Measurements from ENCODE around the gene PARVB.
"Not testable (repeated sequence)": the region's sequence is repeated elsewhere in the genome, so short reads cannot be mapped to it uniquely, and the experiment has no call there.

PARVB gene

GRCh38 chr22:43999378-43999777 is 24.7 kb upstream of the PARVB start:
- no peak for DNase-seq

- no peak for DNase-seq
These were observed 24.0 kb upstream of the PARVB start for GRCh38 chr22:44000123-44000522.

GRCh38 chr22:44001521-44001920 is 22.6 kb upstream of the PARVB start:
- DNase-seq: no peak

- DNase-seq: no peak
These were observed 21.8 kb upstream of the PARVB start for GRCh38 chr22:44002324-44002723.

GRCh38 chr22:44002997-44003396 is 21.1 kb upstream of the PARVB start:
- DNase-seq: no peak

- no peak for DNase-seq
These were observed 20.5 kb upstream of the PARVB start for GRCh38 chr22:44003405-44004103.

GRCh38 chr22:44004104-44004460 is 20.0 kb upstream of the PARVB start:
- DNase-seq: no peak

GRCh38 chr22:44005524-44005923 is 18.6 kb upstream of the PARVB start:
- DNase-seq: peak; percentile 68 to 77

- peak; percentile 72 to 76 for DNase-seq
These were observed 11.9 kb upstream of the PARVB start for GRCh38 chr22:44012162-44012561.

- DNase-seq: no peak
These were observed 11.5 kb upstream of the PARVB start for GRCh38 chr22:44012591-44012990.

GRCh38 chr22:44014241-44014640 is 9.9 kb upstream of the PARVB start:
- no peak for DNase-seq

- DNase-seq: not testable (repeated sequence)
These were observed 7.5 kb upstream of the PARVB start for GRCh38 chr22:44016586-44016985.

- no peak for DNase-seq
These were observed 5.5 kb upstream of the PARVB start for GRCh38 chr22:44018594-44018993.

GRCh38 chr22:44019416-44019815 is 4.7 kb upstream of the PARVB start:
- DNase-seq: no peak

- DNase-seq: no peak
These were observed 4.3 kb upstream of the PARVB start for GRCh38 chr22:44019846-44020245.

- DNase-seq: no peak
These were observed 3.1 kb upstream of the PARVB start for GRCh38 chr22:44020981-44021380.

GRCh38 chr22:44023404-44024287 is 456 bp upstream of the PARVB start:
- peak; percentile 55 to 81 for DNase-seq

GRCh38 chr22:44025171-44026065 is 1.3 kb downstream of the PARVB start:
- peak; percentile 75 to 83 for DNase-seq

- DNase-seq: peak in 1 of 2 donors; percentile 17
These were observed 2.0 kb downstream of the PARVB start for GRCh38 chr22:44026066-44026629.

GRCh38 chr22:44026630-44027511 is 2.8 kb downstream of the PARVB start:
- DNase-seq: peak; percentile 98

GRCh38 chr22:44028091-44028490 is 4.0 kb downstream of the PARVB start:
- DNase-seq: no peak

GRCh38 chr22:44029069-44029468 is 5.0 kb downstream of the PARVB start:
- DNase-seq: no peak
